CD14-positive monocyte (primary cell): ENCODE results near the gene LPCAT4. TPM values are rescaled to one million over a fixed set of nuclear protein-coding genes. Genes with fewer than 3 reads are reported as not detected.

Experiments
- DNase-seq, 3 donors: peaks; one replicate each; pipeline ENCODE4 v3.0.0-alpha.2; 2011 to 2022
- H2AFZ ChIP-seq: 2 replicates; pipeline ENCODE4 v1.6.0; 2012; ENCODE audit warnings: mild to moderate bottlenecking, low read depth, low read length, inconsistent platforms; ENCODE audit not compliant: insufficient read depth, poor library complexity, severe bottlenecking
- H3K27ac ChIP-seq, 2 donors: 1 replicate in 1 of 2; 2 replicates in 1 of 2; pipeline ENCODE4 v1.5.1; 2012 to 2013; ENCODE audit warnings: low read length in 2 of 2, control low read depth in 1 of 2, inconsistent platforms in 1 of 2, low read depth in 1 of 2, mild to moderate bottlenecking in 1 of 2
- H3K27me3 ChIP-seq, 2 donors: one replicate each; pipeline versions ENCODE4 v1.6.0 to v1.6.1; 2011 to 2013; ENCODE audit warnings: low read length in 2 of 2; ENCODE audit not compliant: control insufficient read depth in 2 of 2, insufficient read depth in 2 of 2
- H3K36me3 ChIP-seq, 2 donors: replicated peaks in 1 of 2; 1 replicate in 1 of 2; 2 replicates in 1 of 2; pipeline versions ENCODE4 v1.5.1 to v1.6.1; 2012 to 2013; ENCODE audit warnings: low read length in 2 of 2, control low read depth in 1 of 2, inconsistent platforms in 1 of 2, mild to moderate bottlenecking in 1 of 2; ENCODE audit not compliant: insufficient read depth in 2 of 2, control insufficient read depth in 1 of 2
- H3K4me1 ChIP-seq, 2 donors: 1 replicate in 1 of 2; 2 replicates in 1 of 2; pipeline versions ENCODE4 v1.5.1 to v1.6.1; 2012 to 2013; ENCODE audit warnings: low read length in 2 of 2, control low read depth in 1 of 2, inconsistent platforms in 1 of 2, mild to moderate bottlenecking in 1 of 2, moderate library complexity in 1 of 2; ENCODE audit not compliant: insufficient read depth in 2 of 2, control insufficient read depth in 1 of 2
- H3K4me2 ChIP-seq: replicated peaks from 2 replicates; pipeline ENCODE3; 2012; ENCODE audit warnings: low read length, moderate library complexity, mild to moderate bottlenecking; ENCODE audit not compliant: poor library complexity, severe bottlenecking; ENCODE audit errors: extremely low read depth
- H3K4me3 ChIP-seq, 3 experiments: fragments of 200-600 bp in 1 of 3; sonication (generic) in 1 of 3; replicated peaks in 1 of 3; 1 replicate in 2 of 3; 2 replicates in 1 of 3; pipeline ENCODE4 v1.5.1; 2011 to 2013; ENCODE audit warnings: low read length in 3 of 3, mild to moderate bottlenecking in 3 of 3, control low read depth in 2 of 3, low read depth in 2 of 3, inconsistent platforms in 1 of 3, moderate library complexity in 1 of 3
- H3K79me2 ChIP-seq: 2 replicates; pipeline ENCODE4 v1.6.0; 2012; ENCODE audit warnings: mild to moderate bottlenecking, control low read depth, inconsistent platforms, low read length, moderate library complexity; ENCODE audit not compliant: insufficient read depth
- H3K9ac ChIP-seq: 2 replicates; pipeline ENCODE4 v1.6.0; 2017; ENCODE audit warnings: low read length, mild to moderate bottlenecking; ENCODE audit not compliant: insufficient read depth, poor library complexity, severe bottlenecking
- H3K9me3 ChIP-seq, 2 donors: replicated peaks in 1 of 2; 1 replicate in 1 of 2; 2 replicates in 1 of 2; pipeline versions ENCODE4 v1.5.1 to v1.6.1; 2012 to 2013; ENCODE audit warnings: low read length in 2 of 2, control low read depth in 1 of 2; ENCODE audit not compliant: control insufficient read depth in 1 of 2, insufficient read depth in 1 of 2
- H4K20me1 ChIP-seq: 2 replicates; pipeline ENCODE4 v1.6.0; 2012; ENCODE audit warnings: mild to moderate bottlenecking, low read length, control low read depth, moderate library complexity; ENCODE audit not compliant: insufficient read depth
- H3K27ac Mint-ChIP-seq, 7 donors: one replicate each; pipeline ENCODE4 v1.8.0; 2020; ENCODE audit warnings: mild to moderate bottlenecking in 7 of 7, mixed read lengths in 7 of 7, moderate library complexity in 6 of 7, inconsistent platforms in 2 of 7
- H3K27me3 Mint-ChIP-seq, 3 donors: one replicate each; pipeline ENCODE4 v1.8.0; 2021 to 2022; ENCODE audit warnings: low read depth in 3 of 3, mild to moderate bottlenecking in 3 of 3, mixed read lengths in 3 of 3, moderate library complexity in 3 of 3, inconsistent platforms in 1 of 3
- H3K36me3 Mint-ChIP-seq, 2 donors: one replicate each; pipeline ENCODE4 v1.8.0; 2020; ENCODE audit warnings: mixed read lengths in 2 of 2, inconsistent platforms in 1 of 2, mild to moderate bottlenecking in 1 of 2
- H3K4me1 Mint-ChIP-seq: one replicate; pipeline ENCODE4 v1.8.0; 2020; ENCODE audit warnings: mild to moderate bottlenecking, mixed read lengths
- H3K4me3 Mint-ChIP-seq, 2 donors: one replicate each; pipeline ENCODE4 v1.8.0; 2020; ENCODE audit warnings: mild to moderate bottlenecking in 2 of 2, mixed read lengths in 2 of 2, moderate library complexity in 1 of 2
- H3K9me3 Mint-ChIP-seq, 7 donors: one replicate each; pipeline ENCODE4 v1.8.0; 2020 to 2022; ENCODE audit warnings: mixed read lengths in 7 of 7, mild to moderate bottlenecking in 6 of 7, moderate library complexity in 6 of 7, inconsistent platforms in 2 of 7
- CTCF ChIP-seq: fragments of 200-600 bp; IDR thresholded peaks from one replicate; pipeline ENCODE4 v1.8.0; 2022; ENCODE audit warnings: antibody characterized with exemption, mild to moderate bottlenecking
- WGBS: methylation state at CpG from one replicate; pipeline ENCODE4 v1.1.5; 2013; ENCODE audit warnings: missing lambda C conversion rate; ENCODE audit not compliant: insufficient coverage; 5-methylcytosine and 5-hydroxymethylcytosine counted together
- intact Hi-C, 2 donors: fragments of 100-400 bp; cut with micrococcal nuclease; formaldehyde crosslinking; loops; one replicate each; pipeline versions ENCODE4 v1.15.0 to v1.15.1; 2023
- polyA plus RNA-seq, 3 donors: library from polyadenylated mRNA; depleted of rRNA in 1 of 3; unstranded in 2 of 3; stranded (reverse) in 1 of 3; fragments of 300-500 nt in 2 of 3; fragments of >200 nt in 1 of 3; fragmentation: Illumina TruSeq in 2 of 3; gene quantifications; 1 replicate in 2 of 3; 2 replicates in 1 of 3; pipeline ENCODE4 v1.2.3, GENCODE V29; 2012 to 2021

The LPCAT4 gene
- polyA plus RNA-seq, 3 donors, result 3.3 to 39.5 (median 4.2) TPM

GRCh38 chr15:34318277-34319079 lies 48.5 kb downstream of the LPCAT4 start:
- H3K4me1 Mint-ChIP-seq, result peaks cover 37% of the 10 kb centered on the region
- H3K9me3 Mint-ChIP-seq, result peaks cover 0 to 2% (median 0%) of the 10 kb centered on the region in 7 donors
- peak overlapping the region; percentile 80 to 96 for H3K4me3 Mint-ChIP-seq
- H4K20me1 ChIP-seq, result peaks cover 98% of the 10 kb centered on the region
- H3K27ac Mint-ChIP-seq, result peak overlapping the region; percentile 78 to 92 (median 88)
- H3K27ac ChIP-seq, result peak overlapping the region in 1 of 2 donors; percentile 52
- peaks cover 95% of the 10 kb centered on the region for H3K79me2 ChIP-seq
- H3K4me3 ChIP-seq, result peak overlapping the region; percentile 28 to 84 (median 68)
- H2AFZ ChIP-seq, result peak overlapping the region; percentile 62
- intact Hi-C loops, result no loop called here
- peaks cover 16 to 20% of the 10 kb centered on the region in 2 donors for H3K4me1 ChIP-seq
- peaks cover 25 to 46% of the 10 kb centered on the region in 2 donors for H3K36me3 Mint-ChIP-seq
- WGBS, result 3% methylated on average over 6 of the region's 10 CpGs
- H3K36me3 ChIP-seq, result peaks cover 4 to 20% of the 10 kb centered on the region in 2 donors
- DNase-seq, result peak; percentile 35 to 67 (median 65)
- H3K27me3 ChIP-seq, result no peaks in the 10 kb centered on the region
- H3K9ac ChIP-seq, result peak overlapping the region; percentile 2
- peak overlapping the region; percentile 68 for H3K4me2 ChIP-seq
- H3K9me3 ChIP-seq, result no peaks in the 10 kb centered on the region
- no peaks in the 10 kb centered on the region for H3K27me3 Mint-ChIP-seq
- no peak for TF ChIP-seq CTCF

GRCh38 chr15:34314491-34315490 lies 52.2 kb downstream of the LPCAT4 start:
- H3K4me3 ChIP-seq, result no peak overlapping the region
- H3K4me1 ChIP-seq, result peaks cover 15 to 17% of the 10 kb centered on the region in 2 donors
- no peak overlapping the region for H3K9ac ChIP-seq
- peaks cover 42 to 54% of the 10 kb centered on the region in 2 donors for H3K36me3 Mint-ChIP-seq
- peaks cover 9 to 42% of the 10 kb centered on the region in 2 donors for H3K36me3 ChIP-seq
- no peak for TF ChIP-seq CTCF
- WGBS, result 90% methylated on average over 1 of the region's 3 CpGs
- H3K9me3 Mint-ChIP-seq, result peaks cover 0 to 2% (median 0%) of the 10 kb centered on the region in 7 donors
- H3K27ac ChIP-seq, result no peak overlapping the region
- no peak overlapping the region for H3K4me3 Mint-ChIP-seq
- H3K4me1 Mint-ChIP-seq, result peaks cover 23% of the 10 kb centered on the region
- DNase-seq, result no peak
- no peak overlapping the region for H3K4me2 ChIP-seq
- H3K27ac Mint-ChIP-seq, result peak overlapping the region in 3 of 7 donors; percentile 1 to 13 (median 2)
- H3K79me2 ChIP-seq, result peaks cover 80% of the 10 kb centered on the region
- H3K27me3 ChIP-seq, result no peaks in the 10 kb centered on the region
- no peak overlapping the region for H2AFZ ChIP-seq
- H3K27me3 Mint-ChIP-seq, result no peaks in the 10 kb centered on the region
- intact Hi-C loops, result no loop called here
- peaks cover 99% of the 10 kb centered on the region for H4K20me1 ChIP-seq
- no peaks in the 10 kb centered on the region for H3K9me3 ChIP-seq
